Stomach (tissue), 9 donors: ENCODE data around the gene MAP6D1. TPM values are rescaled to one million over a fixed set of nuclear protein-coding genes. Genes with fewer than 3 reads are reported as not detected.

Experiments used
- DNase-seq, 2 donors: peaks; one replicate each; pipeline versions ENCODE4 v3.0.0 to v3.0.0-alpha.2; 2013 to 2019
- H3K27ac ChIP-seq, 5 donors: fragments of 200-600 bp in 4 of 5; sonication (generic) in 4 of 5; one replicate each; pipeline ENCODE4 v1.5.1; 2013 to 2019; ENCODE audit warnings: mild to moderate bottlenecking in 1 of 5, moderate library complexity in 1 of 5
- H3K27me3 ChIP-seq, 3 donors: fragments of 200-600 bp; sonication (generic); one replicate each; pipeline ENCODE4 v1.5.1; 2017 to 2019; ENCODE audit warnings: mixed run types in 1 of 3
- H3K36me3 ChIP-seq, 4 donors: fragments of 200-600 bp; sonication (generic); 1 replicate in 3 of 4; 2 replicates in 1 of 4; pipeline ENCODE4 v1.5.1; 2016 to 2019
- H3K4me1 ChIP-seq, 4 donors: fragments of 200-600 bp; sonication (generic); one replicate each; pipeline ENCODE4 v1.5.1; 2016 to 2019
- H3K4me3 ChIP-seq, 4 donors: fragments of 200-600 bp; sonication (generic) in 3 of 4; one replicate each; pipeline ENCODE4 v1.5.1; 2016 to 2019; ENCODE audit warnings: mild to moderate bottlenecking in 1 of 4
- H3K9me3 ChIP-seq, 4 donors: fragments of 200-600 bp; sonication (generic); one replicate each; pipeline ENCODE4 v1.5.1; 2016 to 2019
- EP300 ChIP-seq: sonication (generic); formaldehyde crosslinking; IDR thresholded peaks from one replicate; pipeline ENCODE4 v1.6.1; 2017; ENCODE audit warnings: antibody characterized with exemption
- POLR2A ChIP-seq, 4 donors: fragments of 450-650 bp; IDR thresholded peaks; one replicate each; pipeline ENCODE4 v1.6.1; 2016; ENCODE audit warnings: antibody characterized with exemption in 4 of 4, control low read depth in 2 of 4, mild to moderate bottlenecking in 1 of 4, moderate library complexity in 1 of 4
- POLR2AphosphoS5 ChIP-seq, 3 donors: sonication (generic); formaldehyde crosslinking; IDR thresholded peaks; one replicate each; pipeline ENCODE4 v1.6.1; 2016; ENCODE audit warnings: antibody characterized with exemption in 3 of 3
- WGBS, 5 donors: extraction: QIAGEN DNeasy Blood & Tissue Kit in 3 of 5; methylation state at CpG; one replicate each; pipeline versions ENCODE4 v1.1.5 to v1.1.7; 2013 to 2018; 5-methylcytosine and 5-hydroxymethylcytosine counted together
- intact Hi-C: fragments of 100-400 bp; cut with DNase I; formaldehyde crosslinking; loops from one replicate; pipeline ENCODE4 v1.15.1; 2023; ENCODE audit warnings: low total_unique reads
- polyA plus RNA-seq, 3 donors: library from polyadenylated mRNA; stranded (reverse); fragments of 200-250 nt; gene quantifications; one replicate each; pipeline ENCODE4 v1.2.3, GENCODE V29; 2013
- total RNA-seq, 5 donors: library from RNA; depleted of rRNA; stranded (reverse); fragments of >200 nt; gene quantifications; one replicate each; pipeline versions ENCODE4 v1.1.0 to v1.2.3, GENCODE V29; 2014 to 2016
- TF ChIP-seq, protein P1 (sequence below), 7 experiments: fragments of 450-650 bp in 4 of 7; fragments of 200-600 bp in 3 of 7; sonication (generic) in 3 of 7; IDR thresholded peaks; one replicate each; pipeline ENCODE4 v1.5.1; 2016 to 2019; ENCODE audit warnings: antibody characterized with exemption in 7 of 7, control low read depth in 2 of 7, mild to moderate bottlenecking in 1 of 7
- donor health status: healthy with polysubstance abuse.
- donor health status: Bipolar disorder and iron deficiency.
- donor health status: healthy.

The MAP6D1 gene
- total and polyA plus RNA-seq, 8 donors, result 0.25 to 1.0 (median 0.58) TPM; not detected in 5

DNA sequence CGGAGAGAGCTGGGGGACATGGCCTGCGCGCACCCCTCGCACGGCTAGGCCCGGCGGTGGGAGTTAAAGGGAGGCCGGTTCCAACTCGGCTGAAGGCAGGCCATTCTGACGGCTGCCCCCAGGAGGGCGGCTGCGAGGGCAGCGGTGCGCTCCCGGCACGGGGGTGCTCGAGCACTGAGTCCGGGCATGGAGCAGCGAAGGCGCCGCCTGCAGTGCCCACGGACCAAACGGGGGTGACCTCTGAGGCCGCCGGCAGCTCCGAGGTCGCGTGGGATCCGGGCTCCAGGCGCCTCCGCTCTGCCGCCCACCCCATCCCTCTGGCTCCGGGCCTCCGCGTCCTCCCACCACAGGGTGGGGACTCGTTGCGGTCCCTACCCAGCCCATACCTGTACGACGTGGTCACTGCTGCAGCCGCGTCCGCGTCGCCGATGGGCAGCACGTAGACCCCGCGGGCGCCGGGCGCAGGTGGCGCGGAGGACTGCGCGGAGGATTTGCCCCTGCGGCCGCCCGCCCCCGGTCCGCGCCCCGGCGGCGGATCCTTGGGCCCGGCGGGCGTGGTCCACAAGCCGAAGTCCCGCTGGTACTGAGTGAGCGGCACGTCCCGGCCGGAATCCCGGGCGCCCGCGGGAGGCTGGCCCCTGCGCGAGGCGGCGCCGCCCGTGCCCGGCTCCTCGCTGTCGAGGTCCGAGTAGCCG, 469 bp downstream of the MAP6D1 start:
- H3K27me3 ChIP-seq, result no peaks in the 10 kb centered on the region
- peaks cover 8 to 22% (median 17%) of the 10 kb centered on the region in 4 donors for H3K4me1 ChIP-seq
- DNase-seq, result peak in 1 of 2 donors; percentile 54
- no peaks in the 10 kb centered on the region for H3K9me3 ChIP-seq
- H3K36me3 ChIP-seq, result peaks cover 4 to 24% (median 24%) of the 10 kb centered on the region in 4 donors
- 1 to 4% (median 1%) methylated on average over 7 to 88 of the region's 88 CpGs for WGBS, 5 donors
- TF ChIP-seq, protein P1, sequence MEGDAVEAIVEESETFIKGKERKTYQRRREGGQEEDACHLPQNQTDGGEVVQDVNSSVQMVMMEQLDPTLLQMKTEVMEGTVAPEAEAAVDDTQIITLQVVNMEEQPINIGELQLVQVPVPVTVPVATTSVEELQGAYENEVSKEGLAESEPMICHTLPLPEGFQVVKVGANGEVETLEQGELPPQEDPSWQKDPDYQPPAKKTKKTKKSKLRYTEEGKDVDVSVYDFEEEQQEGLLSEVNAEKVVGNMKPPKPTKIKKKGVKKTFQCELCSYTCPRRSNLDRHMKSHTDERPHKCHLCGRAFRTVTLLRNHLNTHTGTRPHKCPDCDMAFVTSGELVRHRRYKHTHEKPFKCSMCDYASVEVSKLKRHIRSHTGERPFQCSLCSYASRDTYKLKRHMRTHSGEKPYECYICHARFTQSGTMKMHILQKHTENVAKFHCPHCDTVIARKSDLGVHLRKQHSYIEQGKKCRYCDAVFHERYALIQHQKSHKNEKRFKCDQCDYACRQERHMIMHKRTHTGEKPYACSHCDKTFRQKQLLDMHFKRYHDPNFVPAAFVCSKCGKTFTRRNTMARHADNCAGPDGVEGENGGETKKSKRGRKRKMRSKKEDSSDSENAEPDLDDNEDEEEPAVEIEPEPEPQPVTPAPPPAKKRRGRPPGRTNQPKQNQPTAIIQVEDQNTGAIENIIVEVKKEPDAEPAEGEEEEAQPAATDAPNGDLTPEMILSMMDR (IDR thresholded peaks at IDR 0.05), result no peak
- no peak for TF ChIP-seq POLR2A (IDR thresholded peaks at IDR 0.05)
- no peak for TF ChIP-seq POLR2AphosphoS5 (IDR thresholded peaks at IDR 0.05)
- TF ChIP-seq EP300, result no peak
- H3K27ac ChIP-seq, result peak overlapping the region in 2 of 5 donors; percentile 41 to 56
- peak overlapping the region; percentile 60 to 82 (median 67) for H3K4me3 ChIP-seq
- intact Hi-C loops, result no loop called here

DNA sequence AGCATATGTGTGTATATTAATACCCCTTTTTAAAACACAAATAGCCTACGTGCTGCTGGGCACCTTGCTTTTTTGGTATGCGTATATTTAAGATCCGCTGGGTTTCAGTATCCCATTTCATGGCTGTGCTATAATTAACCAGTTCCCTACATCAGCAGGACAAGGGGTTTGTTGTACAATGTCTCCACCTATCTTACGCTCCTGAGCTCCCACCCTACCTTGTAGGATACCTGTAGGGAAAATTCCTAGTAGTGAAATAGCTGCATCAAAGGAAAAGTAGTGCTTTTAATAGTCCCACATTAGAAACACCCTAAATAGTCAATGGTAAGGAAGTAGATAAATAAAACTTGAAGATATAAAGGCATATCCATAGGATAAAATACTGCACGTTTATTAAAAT, 1.4 kb downstream of the MAP6D1 start:
- DNase-seq, result no peak
- intact Hi-C loops, result no loop called here
- Histone ChIP-seq H3K4me3 (no peak overlapping the region), H3K36me3 (peaks cover 0 to 15% (median 15%) of the 10 kb centered on the region in 4 donors), H3K4me1 (peaks cover 8 to 22% (median 17%) of the 10 kb centered on the region in 4 donors), H3K9me3 (no peaks in the 10 kb centered on the region), H3K27me3 (no peaks in the 10 kb centered on the region), H3K27ac (no peak overlapping the region)
- 76 to 88% (median 80%) methylated on average over 5 of the region's 5 CpGs for WGBS, 5 donors
- TF ChIP-seq, protein P1 (IDR thresholded peaks at IDR 0.05), result no peak
- TF ChIP-seq POLR2A (IDR thresholded peaks at IDR 0.05) (no peak), POLR2AphosphoS5 (IDR thresholded peaks at IDR 0.05) (no peak), EP300 (no peak)

DNA sequence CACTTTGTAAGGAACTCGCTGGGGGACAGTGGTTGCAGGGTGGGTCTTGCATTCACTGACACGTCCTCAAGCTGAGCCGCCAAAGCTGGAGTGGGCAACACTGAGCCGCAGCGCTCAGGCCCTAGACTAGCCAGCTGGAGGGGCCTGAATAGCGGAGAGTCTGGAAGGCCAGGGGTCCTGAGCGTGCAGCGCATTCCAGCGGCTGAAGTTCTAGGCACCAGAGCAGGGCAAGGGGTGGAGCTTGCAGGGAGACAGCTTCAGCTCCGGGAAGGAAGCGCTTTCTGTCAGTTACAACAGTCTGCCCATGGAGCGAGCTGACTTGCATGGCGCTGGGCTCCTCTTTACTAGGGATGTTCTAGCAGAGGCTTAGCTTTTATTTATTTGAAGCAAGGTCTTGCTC, 2.7 kb downstream of the MAP6D1 start:
- H3K4me3 ChIP-seq, result no peak overlapping the region
- intact Hi-C loops, result no loop called here
- 79 to 93% (median 90%) methylated on average over 8 to 13 of the region's 13 CpGs for WGBS, 5 donors
- no peak for TF ChIP-seq EP300
- no peak for TF ChIP-seq POLR2A (IDR thresholded peaks at IDR 0.05)
- TF ChIP-seq, protein P1 (IDR thresholded peaks at IDR 0.05), result no peak
- TF ChIP-seq POLR2AphosphoS5 (IDR thresholded peaks at IDR 0.05), result no peak
- H3K27ac ChIP-seq, result no peak overlapping the region
- no peak for DNase-seq
- H3K4me1 ChIP-seq, result peaks cover 8 to 22% (median 17%) of the 10 kb centered on the region in 4 donors
- H3K9me3 ChIP-seq, result no peaks in the 10 kb centered on the region
- H3K27me3 ChIP-seq, result no peaks in the 10 kb centered on the region
- peaks cover 0 to 2% (median 1%) of the 10 kb centered on the region in 4 donors for H3K36me3 ChIP-seq

DNA sequence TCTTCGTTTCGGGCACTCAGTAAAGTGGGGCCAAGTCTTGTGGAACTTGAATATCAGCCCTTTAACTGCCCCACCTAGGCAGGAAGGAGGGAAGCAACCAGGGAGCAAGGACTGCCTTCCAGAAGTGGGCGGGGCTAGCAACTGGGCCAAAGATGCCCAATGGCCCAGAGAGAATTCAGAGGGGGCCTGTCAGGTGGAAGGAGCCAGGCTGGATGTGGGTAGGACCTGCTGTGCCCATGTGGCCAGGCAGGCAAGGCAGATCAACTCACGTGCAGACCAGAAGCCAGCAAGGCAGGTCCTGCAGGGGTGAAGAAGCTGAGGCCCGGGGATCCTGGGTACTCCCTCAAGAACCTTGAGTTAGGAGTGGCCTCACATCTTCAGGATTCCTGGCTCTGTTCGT, 5.5 kb downstream of the MAP6D1 start:
- no peaks in the 10 kb centered on the region for H3K27me3 ChIP-seq
- intact Hi-C loops, result no loop called here
- 72 to 88% (median 79%) methylated on average over 5 to 6 of the region's 6 CpGs for WGBS, 5 donors
- TF ChIP-seq, protein P1 (IDR thresholded peaks at IDR 0.05), result no peak
- TF ChIP-seq POLR2A (IDR thresholded peaks at IDR 0.05) (no peak), POLR2AphosphoS5 (IDR thresholded peaks at IDR 0.05) (no peak), EP300 (no peak)
- H3K4me1 ChIP-seq, result peaks cover 5 to 9% (median 6%) of the 10 kb centered on the region in 4 donors
- H3K36me3 ChIP-seq, result peaks cover 0 to 24% (median 11%) of the 10 kb centered on the region in 4 donors
- no peak for DNase-seq
- no peaks in the 10 kb centered on the region for H3K9me3 ChIP-seq
- no peak overlapping the region for H3K4me3 ChIP-seq
- H3K27ac ChIP-seq, result no peak overlapping the region
